Skeletal muscle tissue (tissue), 4 donors: ENCODE measurements around the gene C3orf62. TPM values are rescaled to one million over a fixed set of nuclear protein-coding genes. Genes with fewer than 3 reads are reported as not detected.
A peak's percentile ranks its signal among the peaks of the same experiment; 100 is the strongest.

Experiments used
- H3K27ac ChIP-seq: one replicate; pipeline ENCODE4 v1.7.0; 2013; ENCODE audit warnings: mild to moderate bottlenecking, low read depth, low read length, inconsistent platforms
- H3K27me3 ChIP-seq, 3 donors: one replicate each; pipeline ENCODE4 v1.7.0; 2013; ENCODE audit warnings: low read length in 3 of 3; ENCODE audit not compliant: control insufficient read depth in 3 of 3, insufficient read depth in 3 of 3
- H3K36me3 ChIP-seq, 3 donors: one replicate each; pipeline ENCODE4 v1.7.0; 2013; ENCODE audit warnings: low read length in 3 of 3; ENCODE audit not compliant: control insufficient read depth in 3 of 3, insufficient read depth in 3 of 3
- H3K4me1 ChIP-seq, 3 donors: one replicate each; pipeline ENCODE4 v1.7.0; 2013; ENCODE audit warnings: low read length in 3 of 3, mild to moderate bottlenecking in 3 of 3; ENCODE audit not compliant: control insufficient read depth in 3 of 3, insufficient read depth in 3 of 3
- H3K4me3 ChIP-seq, 3 donors: one replicate each; pipeline ENCODE4 v1.7.0; 2013; ENCODE audit warnings: low read length in 3 of 3
- H3K9ac ChIP-seq, 3 donors: one replicate each; pipeline ENCODE4 v1.7.0; 2013; ENCODE audit warnings: low read length in 3 of 3, mild to moderate bottlenecking in 3 of 3, moderate library complexity in 2 of 3, low read depth in 1 of 3
- H3K9me3 ChIP-seq, 3 donors: one replicate each; pipeline ENCODE4 v1.7.0; 2013; ENCODE audit warnings: low read length in 3 of 3; ENCODE audit not compliant: control insufficient read depth in 3 of 3
- total RNA-seq: library from RNA; depleted of rRNA; stranded (reverse); fragments of >200 nt; gene quantifications from one replicate; pipeline ENCODE4 v1.2.3, GENCODE V29; 2014
- donor health status: Osteomylitis.

C3orf62 gene
- total RNA-seq, 1 donor from 2014 or later, result 1.6 TPM

DNA sequence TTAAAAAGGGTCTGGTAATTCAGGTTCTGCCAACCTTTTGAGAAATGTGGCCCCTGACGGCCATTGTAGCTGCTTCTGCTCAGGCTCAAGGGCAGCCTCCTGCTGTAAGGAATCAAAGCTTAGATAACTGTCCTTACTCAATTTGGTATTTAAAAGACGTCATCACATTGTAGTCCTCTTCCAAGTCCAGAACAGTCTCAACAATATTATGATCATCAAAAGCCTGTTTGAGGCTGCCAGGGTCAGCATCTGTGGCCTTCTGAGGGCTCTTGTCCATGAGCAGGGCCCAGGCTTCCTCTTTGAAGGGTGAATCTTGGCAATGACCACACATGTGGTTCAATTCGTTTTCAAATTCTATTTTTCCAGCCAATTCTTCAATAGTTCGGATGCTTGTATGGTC, 6.0 kb downstream of the C3orf62 start:
- H3K36me3 ChIP-seq, result peaks cover 0 to 3% (median 2%) of the 10 kb centered on the region in 3 donors
- H3K4me3 ChIP-seq, result no peak overlapping the region
- H3K27me3 ChIP-seq, result no peaks in the 10 kb centered on the region
- H3K4me1 ChIP-seq, result peaks cover 8 to 15% (median 13%) of the 10 kb centered on the region in 3 donors
- no peak overlapping the region for H3K9ac ChIP-seq
- no peaks in the 10 kb centered on the region for H3K9me3 ChIP-seq
- H3K27ac ChIP-seq, result no peak overlapping the region

GRCh38 chr3:49270156-49270500, 6.9 kb downstream of the C3orf62 start:
- Histone ChIP-seq H3K9me3 (no peaks in the 10 kb centered on the region), H3K9ac (no peak overlapping the region), H3K27ac (no peak overlapping the region), H3K27me3 (no peaks in the 10 kb centered on the region), H3K4me3 (no peak overlapping the region), H3K36me3 (peaks cover 0 to 3% (median 2%) of the 10 kb centered on the region in 3 donors), H3K4me1 (peaks cover 9 to 11% (median 9%) of the 10 kb centered on the region in 3 donors)

DNA sequence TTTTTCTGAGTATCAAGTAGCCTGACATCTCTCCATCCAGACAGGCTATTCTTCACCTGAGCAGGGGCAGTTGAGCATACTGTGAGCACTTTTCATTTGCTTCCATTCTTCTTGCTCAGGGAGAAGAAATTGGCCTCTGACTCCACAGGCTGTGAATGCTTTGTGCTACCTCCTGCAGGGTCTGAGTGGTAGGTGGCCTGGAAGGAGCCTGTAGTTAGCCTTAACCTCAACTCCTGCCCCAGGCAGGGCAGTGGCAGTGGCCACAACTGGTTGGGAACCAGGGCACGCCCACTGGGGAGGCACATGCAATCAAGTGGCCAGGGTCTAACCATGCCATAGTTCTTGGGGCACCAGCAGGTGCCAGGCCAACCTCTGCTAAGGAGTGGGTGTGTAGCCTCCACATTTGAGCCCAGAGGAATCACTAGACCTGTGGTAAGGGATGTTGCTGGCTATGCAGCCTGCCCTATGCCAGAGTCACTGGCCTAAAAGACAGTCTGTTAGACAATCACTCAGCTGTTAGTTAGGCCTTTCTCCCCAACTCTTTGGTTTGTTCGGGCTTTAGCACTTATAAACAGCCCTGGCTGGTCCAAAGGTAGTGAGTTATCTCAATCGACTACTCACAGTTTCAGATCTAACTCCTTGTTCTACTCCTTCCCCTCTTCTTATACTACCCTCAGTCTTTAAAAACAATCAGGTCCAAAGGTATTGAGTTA, 7.4 kb downstream of the C3orf62 start:
- Histone ChIP-seq H3K4me1 (peaks cover 9 to 11% (median 9%) of the 10 kb centered on the region in 3 donors), H3K27me3 (no peaks in the 10 kb centered on the region), H3K4me3 (no peak overlapping the region), H3K36me3 (peaks cover 0 to 3% (median 2%) of the 10 kb centered on the region in 3 donors), H3K9ac (no peak overlapping the region), H3K9me3 (no peaks in the 10 kb centered on the region), H3K27ac (no peak overlapping the region)

DNA sequence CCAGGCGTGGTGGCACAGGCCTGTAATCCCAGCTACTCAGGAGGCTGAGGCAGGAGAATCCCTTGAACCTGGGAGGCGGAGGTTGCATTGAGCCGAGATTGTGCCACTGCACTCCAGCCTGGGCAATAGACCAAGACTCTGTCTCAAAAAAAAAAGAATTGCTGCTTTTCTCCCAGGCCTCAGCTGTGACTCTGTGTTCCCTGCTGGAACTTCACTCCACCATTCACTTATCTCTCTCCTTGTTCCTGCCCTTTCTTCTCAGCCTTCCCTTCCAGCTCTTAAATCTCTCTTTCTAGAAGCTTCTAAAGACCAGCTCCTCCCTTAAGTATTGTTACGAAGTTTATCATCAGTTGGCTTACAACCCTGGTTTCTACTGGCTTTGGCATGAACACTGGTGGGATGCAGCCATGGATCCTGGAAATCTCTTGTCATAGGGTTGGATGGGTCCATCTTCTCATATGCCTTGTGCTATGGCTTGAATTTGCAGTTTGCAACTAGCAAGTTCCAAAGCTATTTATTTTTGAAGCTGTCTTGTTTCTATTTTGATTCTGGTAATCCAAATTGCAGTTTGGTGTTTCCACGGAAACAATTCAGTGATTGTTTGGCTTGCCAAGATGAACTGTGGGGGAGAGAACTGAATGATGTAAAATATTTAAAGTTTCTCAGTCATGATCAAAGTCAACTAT, 10.5 kb downstream of the C3orf62 start:
- peaks cover 9 to 11% (median 9%) of the 10 kb centered on the region in 3 donors for H3K4me1 ChIP-seq
- no peaks in the 10 kb centered on the region for H3K9me3 ChIP-seq
- peak overlapping the region; percentile 54 for H3K27ac ChIP-seq
- no peaks in the 10 kb centered on the region for H3K27me3 ChIP-seq
- no peak overlapping the region for H3K4me3 ChIP-seq
- H3K36me3 ChIP-seq, result no peaks in the 10 kb centered on the region
- peak overlapping the region in 1 of 3 donors; percentile 1 for H3K9ac ChIP-seq

DNA sequence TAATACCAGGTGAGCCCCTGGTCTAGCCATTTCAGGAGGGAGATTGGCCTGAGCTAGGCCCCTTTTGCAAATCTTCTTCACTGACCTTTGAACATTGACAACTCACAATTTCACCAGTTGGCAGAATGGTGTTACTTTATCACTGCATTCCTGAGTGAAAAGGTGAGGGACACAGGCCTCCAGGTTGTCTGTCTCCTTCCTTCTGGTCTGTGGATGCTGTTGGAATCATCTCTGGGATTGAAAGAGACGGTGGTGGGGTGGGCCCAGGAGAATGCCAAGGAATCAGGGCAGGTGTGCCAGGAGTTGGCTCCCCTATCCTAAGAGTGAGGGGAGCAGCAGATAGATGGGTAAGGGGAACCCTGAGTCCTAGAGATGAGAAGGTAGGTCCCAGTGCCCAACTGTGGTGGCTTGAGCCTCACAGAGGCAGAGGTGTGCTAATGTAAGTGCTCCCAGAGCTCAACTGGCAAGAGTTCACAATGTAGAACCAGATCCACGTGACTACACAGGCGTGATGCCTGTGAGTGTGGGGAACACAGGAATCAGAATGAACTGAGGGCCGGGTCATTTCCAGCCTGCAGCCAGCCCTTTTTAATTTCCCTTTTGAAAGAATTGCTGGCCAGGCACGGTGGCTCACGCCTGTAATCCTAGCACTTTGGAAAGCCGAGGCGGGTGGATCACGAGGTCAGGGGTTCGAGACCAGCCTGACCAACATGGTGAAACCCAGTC, 11.2 kb downstream of the C3orf62 start:
- H3K27ac ChIP-seq, result peak overlapping the region; percentile 54
- no peak overlapping the region for H3K4me3 ChIP-seq
- no peak overlapping the region for H3K9ac ChIP-seq
- no peaks in the 10 kb centered on the region for H3K36me3 ChIP-seq
- peaks cover 9 to 10% (median 9%) of the 10 kb centered on the region in 3 donors for H3K4me1 ChIP-seq
- no peaks in the 10 kb centered on the region for H3K9me3 ChIP-seq
- no peaks in the 10 kb centered on the region for H3K27me3 ChIP-seq

DNA sequence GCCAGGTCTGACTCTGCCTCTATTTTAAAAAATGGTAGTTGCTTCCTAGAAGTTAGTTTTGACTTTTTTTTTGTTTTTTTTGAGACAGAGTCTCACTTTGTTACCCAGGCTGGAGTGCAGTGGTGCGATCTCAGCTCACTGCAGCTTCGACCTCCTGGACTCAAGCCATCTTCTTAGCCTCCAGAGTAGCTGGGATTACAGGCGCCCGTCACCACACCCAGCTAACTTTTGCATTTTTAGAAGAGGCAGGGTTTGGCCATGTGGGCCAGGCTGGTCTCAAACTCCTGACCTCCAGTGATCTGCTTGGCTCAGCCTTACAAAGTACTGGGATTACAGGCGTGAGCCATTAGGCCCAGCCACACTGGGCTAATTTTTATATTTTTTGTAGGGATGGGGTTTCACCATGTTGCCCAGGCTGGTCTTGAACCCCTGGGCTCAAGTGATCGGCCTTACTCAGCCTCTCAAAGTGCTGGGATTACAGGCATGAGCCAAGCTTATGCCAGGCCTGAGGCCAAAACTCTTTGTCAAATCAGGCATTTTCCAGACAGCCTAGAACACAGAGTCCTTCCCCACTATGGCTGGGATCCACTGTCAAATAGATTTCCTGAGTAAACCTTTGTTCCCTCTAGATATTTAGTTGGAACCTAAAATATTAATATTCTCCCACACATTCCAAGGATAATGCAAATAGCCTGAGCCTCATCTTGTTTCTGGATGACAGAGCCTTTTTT, 13.7 kb downstream of the C3orf62 start:
- peaks cover 9% of the 10 kb centered on the region in 3 donors for H3K4me1 ChIP-seq
- H3K4me3 ChIP-seq, result no peak overlapping the region
- no peaks in the 10 kb centered on the region for H3K36me3 ChIP-seq
- no peak overlapping the region for H3K9ac ChIP-seq
- no peaks in the 10 kb centered on the region for H3K27me3 ChIP-seq
- no peaks in the 10 kb centered on the region for H3K9me3 ChIP-seq
- no peak overlapping the region for H3K27ac ChIP-seq

DNA sequence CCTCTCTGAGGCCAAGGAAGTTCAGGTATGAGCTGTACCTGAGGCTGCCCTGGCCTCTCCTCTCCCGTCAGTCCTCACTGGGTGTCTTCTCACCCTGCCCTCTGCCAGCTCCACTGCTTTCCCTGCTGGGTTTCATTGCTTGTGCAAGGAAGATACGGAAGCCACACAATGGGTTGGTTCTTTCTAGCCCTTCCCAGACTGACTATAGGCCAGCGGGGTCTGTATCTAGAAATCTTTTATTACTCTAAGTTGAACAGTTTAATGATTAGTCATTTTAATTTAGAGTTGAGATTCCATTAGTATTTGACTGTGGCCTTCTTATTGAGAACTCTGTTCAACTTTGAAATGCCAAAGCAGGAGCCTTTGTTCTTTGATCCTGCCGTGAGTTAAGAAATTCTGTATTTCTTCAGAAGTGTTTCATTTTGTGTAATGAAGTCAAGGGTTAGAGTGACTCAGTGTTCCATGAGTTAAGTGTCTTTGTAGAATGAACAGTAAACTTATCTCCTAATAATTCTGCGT, 16.2 kb downstream of the C3orf62 start:
- Histone ChIP-seq H3K4me3 (no peak overlapping the region), H3K9me3 (no peaks in the 10 kb centered on the region), H3K27ac (no peak overlapping the region), H3K9ac (no peak overlapping the region), H3K36me3 (no peaks in the 10 kb centered on the region), H3K4me1 (peaks cover 0 to 3% (median 0%) of the 10 kb centered on the region in 3 donors), H3K27me3 (no peaks in the 10 kb centered on the region)

DNA sequence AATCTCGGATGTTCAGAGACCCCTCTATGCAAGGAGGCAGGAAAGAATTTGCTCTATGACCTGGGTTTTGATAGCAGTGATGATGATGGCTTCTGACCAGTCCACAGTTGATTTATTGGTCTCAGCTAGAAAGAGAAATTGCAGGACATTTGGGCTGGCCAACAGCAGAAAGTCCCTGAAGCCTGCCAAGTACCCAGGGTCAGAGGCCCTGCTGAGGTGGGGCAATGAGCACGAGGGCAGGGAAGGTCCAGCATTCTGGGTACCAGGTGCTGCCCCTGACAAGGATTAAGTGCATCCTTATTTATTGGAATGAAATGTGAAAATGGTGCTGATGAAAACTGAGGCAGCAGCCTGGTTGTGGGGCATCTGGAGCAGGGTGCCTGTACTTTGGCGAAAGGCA, 19.8 kb downstream of the C3orf62 start:
- Histone ChIP-seq H3K36me3 (no peaks in the 10 kb centered on the region), H3K27ac (no peak overlapping the region), H3K4me3 (no peak overlapping the region), H3K9ac (no peak overlapping the region), H3K9me3 (no peaks in the 10 kb centered on the region), H3K27me3 (no peaks in the 10 kb centered on the region), H3K4me1 (no peaks in the 10 kb centered on the region)

DNA sequence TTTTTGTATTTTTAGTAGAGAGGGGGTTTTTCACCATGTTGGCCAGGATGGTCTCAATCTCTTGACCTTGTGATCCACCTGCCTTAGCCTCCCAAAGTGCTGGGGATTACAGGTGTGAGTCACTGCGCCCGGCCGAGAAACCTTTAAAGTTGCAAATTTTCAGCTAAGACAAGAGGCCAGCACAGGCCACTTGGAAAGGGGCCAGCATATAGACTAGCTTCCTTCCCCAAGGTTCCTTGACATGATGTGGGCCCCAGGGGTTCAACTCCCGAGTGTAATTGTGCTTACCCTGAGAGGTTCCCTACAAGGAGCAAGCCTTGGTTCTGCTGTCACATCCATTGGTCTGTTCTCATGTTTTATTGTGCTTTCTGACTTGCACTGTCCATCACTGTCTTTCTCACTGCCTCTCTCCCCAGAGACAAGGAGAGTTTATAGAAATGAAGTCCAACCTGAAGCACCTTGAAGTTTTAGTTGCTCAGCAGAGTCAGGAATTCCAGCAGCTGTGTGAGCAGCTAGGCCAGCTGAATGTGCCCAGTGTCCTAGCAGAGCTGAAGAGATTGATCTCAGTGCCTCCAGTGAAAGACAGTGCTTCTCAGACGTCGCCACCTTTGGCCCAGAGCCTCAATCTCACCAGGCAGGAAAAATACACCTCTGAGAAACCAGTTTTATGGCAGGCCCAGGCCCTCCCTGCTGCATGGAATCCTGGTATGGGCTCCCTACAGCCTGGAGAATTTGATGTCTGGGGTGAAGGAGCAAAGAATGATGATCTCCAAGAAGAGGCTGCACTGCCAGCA, 21.1 kb downstream of the C3orf62 start:
- no peaks in the 10 kb centered on the region for H3K9me3 ChIP-seq
- no peak overlapping the region for H3K9ac ChIP-seq
- H3K4me1 ChIP-seq, result no peaks in the 10 kb centered on the region
- no peaks in the 10 kb centered on the region for H3K36me3 ChIP-seq
- H3K4me3 ChIP-seq, result no peak overlapping the region
- no peaks in the 10 kb centered on the region for H3K27me3 ChIP-seq
- H3K27ac ChIP-seq, result no peak overlapping the region
